PC-9 (cell line): ENCODE results near the gene MORC1. TPM values are rescaled to one million over a fixed set of nuclear protein-coding genes. Genes with fewer than 3 reads are reported as not detected.

ENCODE experiments used
- BruUV-seq: library from RNA; stranded (reverse); fragments of 400-500 nt; replicated peaks from 2 replicates; lab custom pipeline; 2021; lab: Mats Ljungman, UMichigan
- CTCF ChIA-PET: fragments of 300-600 bp; sonication (Branson Sonifier 250); formaldehyde crosslinking; loops from one replicate; lab custom pipeline; 2022; ENCODE audit warnings: antibody characterized with exemption; lab: Charles Lee
- POLR2A ChIA-PET: fragments of 300-600 bp; sonication (Branson Sonifier 250); formaldehyde crosslinking; loops from one replicate; lab custom pipeline; 2022; ENCODE audit warnings: antibody characterized with exemption; ENCODE audit not compliant: unreplicated experiment; lab: Charles Lee
- DNase-seq, 2 experiments: peaks; one replicate each; pipeline versions ENCODE4 v3.0.0 to v3.0.0-alpha.2; 2015 to 2022; ENCODE audit warnings: mixed read lengths in 1 of 2
- H2AFZ ChIP-seq: fragments of 200-600 bp; sonication (generic); 2 replicates; pipeline ENCODE4 v1.8.1; 2017; ENCODE audit warnings: antibody characterized with exemption
- H3F3A ChIP-seq: fragments of 200-600 bp; sonication (generic); 2 replicates; pipeline ENCODE4 v1.8.1; 2017; ENCODE audit warnings: antibody characterized with exemption, mild to moderate bottlenecking, low read depth; ENCODE audit not compliant: insufficient read depth
- H3K27ac ChIP-seq: fragments of 200-600 bp; sonication (generic); 2 replicates; pipeline ENCODE4 v1.6.1; 2016; ENCODE audit warnings: mixed run types
- H3K27me3 ChIP-seq: fragments of 200-600 bp; sonication (generic); 2 replicates; pipeline ENCODE4 v1.6.1; 2016; ENCODE audit warnings: low read depth, mixed run types; ENCODE audit not compliant: insufficient read depth
- H3K36me3 ChIP-seq: fragments of 200-600 bp; sonication (generic); 2 replicates; pipeline ENCODE4 v1.6.1; 2016; ENCODE audit warnings: low read depth, mixed run types
- H3K4me1 ChIP-seq: fragments of 200-600 bp; sonication (generic); replicated peaks from 2 replicates; pipeline ENCODE4 v1.6.1; 2016; ENCODE audit warnings: mixed run types; ENCODE audit not compliant: insufficient read depth
- H3K4me2 ChIP-seq: fragments of 200-600 bp; sonication (generic); 2 replicates; pipeline ENCODE4 v1.6.1; 2017; ENCODE audit warnings: mixed run types
- H3K4me3 ChIP-seq: fragments of 200-600 bp; sonication (generic); 2 replicates; pipeline ENCODE4 v1.6.1; 2016; ENCODE audit warnings: mixed run types
- H3K79me2 ChIP-seq: fragments of 200-600 bp; sonication (generic); 2 replicates; pipeline ENCODE4 v1.6.1; 2017; ENCODE audit warnings: low read depth, mixed run types
- H3K9me2 ChIP-seq: fragments of 200-600 bp; sonication (generic); 2 replicates; pipeline ENCODE4 v1.8.1; 2017; ENCODE audit warnings: mild to moderate bottlenecking; ENCODE audit not compliant: insufficient read depth
- H3K9me3 ChIP-seq: fragments of 200-600 bp; sonication (generic); 2 replicates; pipeline ENCODE4 v1.8.1; 2016; ENCODE audit warnings: low read depth; ENCODE audit not compliant: insufficient read depth
- H4K20me1 ChIP-seq: fragments of 200-600 bp; sonication (generic); 2 replicates; pipeline ENCODE4 v1.8.1; 2017; ENCODE audit not compliant: insufficient read depth
- EZH2 ChIP-seq: fragments of 200-600 bp; sonication (generic); IDR thresholded peaks from 2 replicates; pipeline ENCODE4 v1.8.0; 2017; ENCODE audit warnings: antibody characterized with exemption, low read depth
- intact Hi-C: fragments of 100-400 bp; cut with micrococcal nuclease; formaldehyde crosslinking; loops from one replicate; pipeline ENCODE4 v1.10.0; 2022; ENCODE audit not compliant: unreplicated experiment
- total RNA-seq: library from RNA; stranded (reverse); gene quantifications from 2 replicates; pipeline ENCODE4 v1.2.3, GENCODE V29; 2021
- TF ChIP-seq, protein P1 (sequence below): fragments of 200-600 bp; sonication (generic); conservative IDR thresholded peaks from 2 replicates; pipeline ENCODE4 v1.6.1; 2017; ENCODE audit warnings: mixed run types, antibody characterized with exemption, mild to moderate bottlenecking, moderate library complexity

The MORC1 gene
- total RNA-seq, 1 experiment from 2014 or later = not detected

DNA sequence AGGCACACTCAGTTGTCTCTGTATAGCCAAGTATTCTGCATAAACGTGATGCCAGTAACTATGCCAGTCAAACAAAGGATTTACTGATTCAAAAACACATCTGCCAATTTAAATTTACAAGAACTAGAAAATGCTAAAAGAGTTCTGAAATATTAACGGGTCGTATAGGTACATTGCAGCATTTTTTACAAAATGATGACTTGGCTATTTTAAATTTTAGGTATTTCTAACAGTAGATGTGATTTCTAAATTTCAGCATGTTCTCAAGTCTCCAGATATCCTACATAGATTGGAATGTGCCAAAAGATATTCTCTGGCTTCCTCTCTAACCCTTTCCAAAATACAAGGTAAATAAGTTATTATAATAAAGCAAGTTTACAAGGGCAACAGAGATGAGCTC, 60.3 kb downstream of the MORC1 start:
- peaks cover 4% of the 10 kb centered on the region; the same call in 1 of the 2 replicates for H3K27me3 ChIP-seq
- BruUV-seq = no TSS peak
- DNase-seq = no peak
- H4K20me1 ChIP-seq = no peaks in the 10 kb centered on the region
- H3K9me3 ChIP-seq = no peaks in the 10 kb centered on the region
- H2AFZ ChIP-seq = no peak overlapping the region
- no peaks in the 10 kb centered on the region for H3K9me2 ChIP-seq
- CTCF ChIA-PET = no interaction called here
- no peaks in the 10 kb centered on the region for H3K4me1 ChIP-seq
- POLR2A ChIA-PET = no interaction called here
- no peak overlapping the region for H3K4me2 ChIP-seq
- no peak for TF ChIP-seq EZH2
- TF ChIP-seq, protein P1, sequence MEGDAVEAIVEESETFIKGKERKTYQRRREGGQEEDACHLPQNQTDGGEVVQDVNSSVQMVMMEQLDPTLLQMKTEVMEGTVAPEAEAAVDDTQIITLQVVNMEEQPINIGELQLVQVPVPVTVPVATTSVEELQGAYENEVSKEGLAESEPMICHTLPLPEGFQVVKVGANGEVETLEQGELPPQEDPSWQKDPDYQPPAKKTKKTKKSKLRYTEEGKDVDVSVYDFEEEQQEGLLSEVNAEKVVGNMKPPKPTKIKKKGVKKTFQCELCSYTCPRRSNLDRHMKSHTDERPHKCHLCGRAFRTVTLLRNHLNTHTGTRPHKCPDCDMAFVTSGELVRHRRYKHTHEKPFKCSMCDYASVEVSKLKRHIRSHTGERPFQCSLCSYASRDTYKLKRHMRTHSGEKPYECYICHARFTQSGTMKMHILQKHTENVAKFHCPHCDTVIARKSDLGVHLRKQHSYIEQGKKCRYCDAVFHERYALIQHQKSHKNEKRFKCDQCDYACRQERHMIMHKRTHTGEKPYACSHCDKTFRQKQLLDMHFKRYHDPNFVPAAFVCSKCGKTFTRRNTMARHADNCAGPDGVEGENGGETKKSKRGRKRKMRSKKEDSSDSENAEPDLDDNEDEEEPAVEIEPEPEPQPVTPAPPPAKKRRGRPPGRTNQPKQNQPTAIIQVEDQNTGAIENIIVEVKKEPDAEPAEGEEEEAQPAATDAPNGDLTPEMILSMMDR = no peak
- no peak overlapping the region for H3K4me3 ChIP-seq
- H3F3A ChIP-seq = no peaks in the 10 kb centered on the region
- no peak overlapping the region for H3K27ac ChIP-seq
- H3K79me2 ChIP-seq = no peaks in the 10 kb centered on the region
- no peaks in the 10 kb centered on the region for H3K36me3 ChIP-seq
- intact Hi-C loops = loop anchor here (10.0 kb wide), 1 partner anchor 167 kb away; no protein-coding TSS in a partner anchor

DNA sequence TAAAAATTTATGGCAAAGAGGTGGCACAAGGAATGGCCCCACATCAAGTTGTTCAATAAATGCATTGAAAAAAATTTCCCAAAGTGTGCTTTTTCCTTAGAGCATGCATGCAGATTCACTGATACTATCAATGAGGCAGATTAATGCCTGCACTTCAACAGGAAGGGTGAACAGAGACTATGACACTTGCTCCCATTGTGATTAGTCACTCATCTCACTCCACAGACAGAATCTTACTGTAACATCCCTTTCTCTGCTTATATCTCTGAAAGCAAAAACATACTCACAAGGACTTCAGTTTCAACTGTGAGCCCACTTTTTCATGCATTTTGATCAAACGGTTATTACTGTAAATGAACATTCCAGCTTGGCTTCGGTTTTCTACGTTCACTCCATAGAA, 60.9 kb downstream of the MORC1 start:
- Histone ChIP-seq H3K9me3 (no peaks in the 10 kb centered on the region), H3K4me3 (no peak overlapping the region), H3K9me2 (no peaks in the 10 kb centered on the region), H3K4me1 (no peaks in the 10 kb centered on the region), H3K36me3 (no peaks in the 10 kb centered on the region), H3K27ac (no peak overlapping the region), H3F3A (no peaks in the 10 kb centered on the region), H4K20me1 (no peaks in the 10 kb centered on the region), H3K27me3 (peaks cover 4% of the 10 kb centered on the region; the same call in 1 of the 2 replicates), H3K79me2 (no peaks in the 10 kb centered on the region), H2AFZ (no peak overlapping the region), H3K4me2 (no peak overlapping the region)
- intact Hi-C loops = loop anchor here (10.0 kb wide), 1 partner anchor 168 kb away; no protein-coding TSS in a partner anchor
- DNase-seq = no peak
- TF ChIP-seq, protein P1 = no peak
- TF ChIP-seq EZH2 = no peak
- BruUV-seq = no TSS peak
- ChIA-PET POLR2A (no interaction called here), CTCF (no interaction called here)

DNA sequence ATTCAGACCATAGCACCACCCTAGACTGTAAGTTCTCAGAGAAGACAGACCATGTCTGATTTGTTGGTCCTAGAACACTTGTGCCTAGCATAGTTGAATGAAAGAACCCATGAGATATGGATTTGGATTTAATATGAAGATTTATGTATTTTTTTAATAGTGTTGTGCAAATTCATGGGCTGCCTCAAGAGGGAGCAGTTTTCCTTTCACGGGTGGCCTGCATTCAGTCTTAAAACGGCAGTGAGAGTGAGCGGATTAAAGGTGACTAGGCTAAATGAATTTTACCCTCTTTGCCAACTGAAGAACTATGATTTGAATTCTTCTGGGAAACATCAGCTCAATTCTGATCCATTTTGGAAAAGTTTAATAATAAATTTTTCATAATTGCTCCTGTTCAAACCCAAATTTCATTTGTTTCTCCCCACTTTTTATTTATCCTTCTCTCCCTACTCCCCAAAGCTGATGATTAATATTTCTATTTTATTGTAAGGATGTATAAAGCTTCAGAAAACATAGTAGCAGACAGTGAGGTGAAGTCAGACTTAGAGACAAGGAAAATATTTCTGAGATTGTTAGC, 67.3 kb downstream of the MORC1 start:
- ChIA-PET CTCF (no interaction called here), POLR2A (no interaction called here)
- Histone ChIP-seq H3K4me1 (no peaks in the 10 kb centered on the region), H3K9me3 (no peaks in the 10 kb centered on the region), H3K4me2 (no peak overlapping the region), H2AFZ (no peak overlapping the region), H3K27me3 (no peaks in the 10 kb centered on the region), H3K36me3 (no peaks in the 10 kb centered on the region), H3K27ac (no peak overlapping the region), H3F3A (no peaks in the 10 kb centered on the region), H3K9me2 (no peaks in the 10 kb centered on the region), H3K4me3 (no peak overlapping the region), H4K20me1 (no peaks in the 10 kb centered on the region), H3K79me2 (no peaks in the 10 kb centered on the region)
- BruUV-seq = no TSS peak
- intact Hi-C loops = loop anchor here (10.0 kb wide), 1 partner anchor 174 kb away; no protein-coding TSS in a partner anchor
- TF ChIP-seq EZH2 = no peak
- TF ChIP-seq, protein P1 = peak; percentile 90
- peak in 1 of 2 experiments; percentile 20 for DNase-seq
